Heart right ventricle (tissue), 16 donors: ENCODE results near the gene PIAS4. TPM values are rescaled to one million over a fixed set of nuclear protein-coding genes. Genes with fewer than 3 reads are reported as not detected.
A peak's percentile ranks its signal among the peaks of the same experiment; 100 is the strongest.

Source experiments
- ATAC-seq, 8 donors: fragments of 200-7000 bp; cut with Tn5 transposase; one replicate each; pipeline ENCODE4 v1.9.1; 2020; ENCODE audit warnings: mild to moderate bottlenecking in 8 of 8, moderate library complexity in 8 of 8, moderate number of reproducible peaks in 1 of 8
- DNase-seq, 2 donors: peaks; one replicate each; pipeline ENCODE4 v3.0.0-alpha.2; 2020
- H3K27ac ChIP-seq, 10 donors: fragments of 200-600 bp; sonication (generic) in 2 of 10; one replicate each; pipeline versions ENCODE4 v1.5.0 to v1.8.0; 2020 to 2022; ENCODE audit warnings: mild to moderate bottlenecking in 3 of 10
- H3K27me3 ChIP-seq, 7 donors: fragments of 200-600 bp; one replicate each; pipeline ENCODE4 v1.8.0; 2021 to 2022; ENCODE audit warnings: mild to moderate bottlenecking in 2 of 7
- H3K36me3 ChIP-seq, 9 donors: fragments of 200-600 bp; sonication (generic) in 1 of 9; one replicate each; pipeline versions ENCODE4 v1.5.0 to v1.8.0; 2020 to 2022; ENCODE audit warnings: mild to moderate bottlenecking in 2 of 9
- H3K4me1 ChIP-seq, 9 donors: fragments of 200-600 bp; sonication (generic) in 1 of 9; one replicate each; pipeline versions ENCODE4 v1.5.0 to v1.8.0; 2020 to 2022; ENCODE audit warnings: mild to moderate bottlenecking in 4 of 9
- H3K4me3 ChIP-seq, 10 donors: fragments of 200-600 bp; sonication (generic) in 2 of 10; one replicate each; pipeline versions ENCODE4 v1.5.0 to v1.8.0; 2020 to 2022; ENCODE audit warnings: mild to moderate bottlenecking in 7 of 10, moderate library complexity in 2 of 10
- H3K9me3 ChIP-seq, 11 donors: fragments of 200-600 bp in 10 of 11; sonication (generic) in 2 of 11; one replicate each; pipeline versions ENCODE4 v1.5.0 to v1.8.0; 2013 to 2022; ENCODE audit warnings: mild to moderate bottlenecking in 2 of 11, control low read depth in 1 of 11, moderate library complexity in 1 of 11
- CTCF ChIP-seq, 9 donors: fragments of 200-600 bp; sonication (generic) in 2 of 9; IDR thresholded peaks; one replicate each; pipeline versions ENCODE4 v1.5.0 to v1.8.0; 2021 to 2022; ENCODE audit warnings: antibody characterized with exemption in 9 of 9, mild to moderate bottlenecking in 5 of 9, moderate library complexity in 1 of 9
- WGBS, 2 donors: extraction: QIAGEN DNeasy Blood & Tissue Kit; methylation state at CpG; one replicate each; pipeline ENCODE4 v1.1.7; 2013; ENCODE audit warnings: inconsistent platforms in 1 of 2; 5-methylcytosine and 5-hydroxymethylcytosine counted together
- intact Hi-C, 10 donors: fragments of 100-400 bp; cut with DNase I; formaldehyde crosslinking; loops; one replicate each; pipeline versions ENCODE4 v1.11.1 to v1.14.2; 2022
- polyA plus RNA-seq, 2 donors: library from polyadenylated mRNA; stranded (reverse); fragments of 200-250 nt; gene quantifications; one replicate each; pipeline ENCODE4 v1.2.3, GENCODE V29; 2013
- total RNA-seq, 10 donors: library from RNA; stranded (reverse); fragmentation: NEBNext Ultra II Directional in 3 of 10; extraction: Animal tissue kit (Norgen Biotek cat#: 25700) in 3 of 10; gene quantifications; one replicate each; pipeline versions ENCODE4 v1.2.1 to v1.2.4, GENCODE V29; 2021 to 2023
- donor health status: Arrhythmogenic right ventricular cardiomyopathy.
- donor health status: ischemic (EF 13 %, LVEDD 7.1; RV severe dilation, severe dysfunction).
- donor health status: healthy with polysubstance abuse.
- donor health status: DM: no; HTN: yes; CAD: no.
- donor health status: DM: no; HTN: no; CAD: no.
- donor health status: ischemic (EF 25% LVEDD 6.9; RV normal size, moderate dysfunction).
- donor health status: ischemic (EF 25% LVEDD 5.7; RV mildly dilated, moderate dysfunction).
- donor health status: healthy.
- donor health status: DM: yes; HTN: yes; CAD: no.
- donor health status: Ischemic cardiomyopathy.
- donor health status: ischemic (EF 35%, LVEDD 5.7; RV mildly dilated, moderate dysfunction).
- donor health status: nonischemic (EF 11% LVEDD 7.7; RV severe dilation, severe dysfunction).
- donor health status: DM: yes; HTN: yes; CAD: no.
- donor health status: PGD.
- donor health status: ischemic (EF 29% LVEDD 5.4; RV normal size, mild dysfunction).
- donor health status: nonischemic (EF 23%, LVEDD 6.1; RV moderate dilation, normal function).

PIAS4 gene
- total and polyA plus RNA-seq, 12 donors = 8.5 to 22.8 (median 13.4) TPM

DNA sequence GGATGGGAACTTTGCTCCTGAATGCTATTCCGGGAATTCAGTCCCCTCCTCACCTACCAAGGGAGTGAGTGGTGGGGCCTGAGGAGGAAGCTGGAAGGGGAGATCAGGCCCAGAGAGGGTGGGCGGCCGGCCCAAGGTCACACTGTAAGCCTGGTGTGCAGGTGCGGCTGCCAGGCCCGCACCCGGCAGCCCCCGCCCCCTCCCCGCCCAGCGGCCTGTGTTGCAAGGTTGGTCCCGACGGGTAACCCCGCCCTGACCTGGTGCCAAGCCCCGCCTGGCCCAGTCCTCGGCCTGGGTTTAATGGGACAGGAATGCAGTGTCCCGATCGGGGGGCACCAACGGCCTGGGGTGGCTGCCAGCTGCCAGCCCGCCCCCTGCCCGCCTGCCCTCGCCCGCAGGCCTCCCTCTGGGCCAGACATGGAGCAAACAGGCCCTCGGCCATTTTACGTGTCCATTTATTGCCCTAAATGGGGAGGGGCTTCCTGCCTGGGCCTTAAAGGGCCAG is 53.7 kb downstream of the PIAS4 start:
- DNase-seq (peak; percentile 72 to 83), ATAC-seq (peak in 4 of 8 donors; percentile 22 to 31 (median 24))
- no peaks in the 10 kb centered on the region for H3K9me3 ChIP-seq
- peak overlapping the region in 9 of 10 donors; percentile 23 to 91 (median 46) for H3K4me3 ChIP-seq
- no peaks in the 10 kb centered on the region for H3K27me3 ChIP-seq
- peaks cover 56 to 76% (median 73%) of the 10 kb centered on the region in 9 donors for H3K4me1 ChIP-seq
- WGBS, 2 donors = 14 to 16% methylated on average over 22 to 23 of the region's 23 CpGs
- no peak for TF ChIP-seq CTCF (IDR thresholded peaks at IDR 0.05)
- H3K27ac ChIP-seq = peak overlapping the region; percentile 92 to 99 (median 98)
- H3K36me3 ChIP-seq = peaks cover 0 to 27% (median 3%) of the 10 kb centered on the region in 9 donors
- intact Hi-C loops = loop anchor here in 3 of 10 donors (5.0 to 10.0 kb wide), 3 partner anchors 44 to 74 kb away; partner anchors contain the start of genes EEF2 (in 1 of the 3) and PIAS4 (in 1 of the 3)

DNA sequence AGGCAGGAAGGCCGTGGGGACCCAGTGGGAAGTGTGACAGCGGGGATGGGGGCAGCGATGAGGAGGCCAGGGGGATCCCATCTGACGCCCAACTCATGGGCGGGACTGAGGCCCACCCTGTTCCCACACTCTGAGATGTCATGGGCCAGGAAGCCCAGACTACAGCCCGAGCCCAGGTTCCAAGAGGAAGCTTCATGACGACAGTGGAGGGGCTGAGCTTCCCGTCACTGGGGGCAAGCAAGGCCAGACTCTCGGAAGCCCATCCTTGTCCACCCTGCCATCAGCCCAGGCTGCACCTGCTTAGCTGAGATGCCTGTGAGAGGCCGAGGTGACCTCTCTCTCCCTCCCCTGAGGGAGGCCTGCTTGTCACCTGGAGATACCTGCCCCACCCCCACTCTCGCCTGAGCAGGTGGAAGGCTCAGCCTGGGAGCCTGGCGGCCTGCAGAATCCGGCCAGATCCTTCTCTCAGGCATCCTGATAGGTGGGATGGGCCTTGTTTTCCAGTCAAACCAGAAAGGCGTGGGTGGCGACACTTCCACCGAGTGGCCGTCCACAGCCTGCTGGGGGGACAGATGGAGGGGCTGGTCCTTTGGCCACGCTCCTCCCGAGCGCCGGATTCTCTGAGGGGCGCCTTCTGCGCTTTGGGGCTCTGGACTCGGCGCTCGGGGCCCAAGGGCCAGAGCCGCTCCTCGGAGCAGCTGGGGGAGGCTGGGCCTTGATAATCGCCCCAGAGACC is 54.3 kb downstream of the PIAS4 start:
- DNase-seq (no peak), ATAC-seq (peak in 5 of 8 donors; percentile 0 to 28 (median 2))
- 43 to 54% methylated on average over 29 of the region's 29 CpGs for WGBS, 2 donors
- H3K4me1 ChIP-seq = peaks cover 56 to 76% (median 73%) of the 10 kb centered on the region in 9 donors
- no peaks in the 10 kb centered on the region for H3K9me3 ChIP-seq
- intact Hi-C loops = loop anchor here in 3 of 10 donors (5.0 to 10.0 kb wide), 3 partner anchors 45 to 75 kb away; partner anchors contain the start of genes EEF2 (in 1 of the 3) and PIAS4 (in 1 of the 3)
- peaks cover 0 to 21% (median 0%) of the 10 kb centered on the region in 9 donors for H3K36me3 ChIP-seq
- peak overlapping the region in 9 of 10 donors; percentile 23 to 91 (median 46) for H3K4me3 ChIP-seq
- peak overlapping the region; percentile 92 to 99 (median 98) for H3K27ac ChIP-seq
- no peaks in the 10 kb centered on the region for H3K27me3 ChIP-seq
- TF ChIP-seq CTCF (IDR thresholded peaks at IDR 0.05) = no peak

GRCh38 chr19:4062419-4063368 is 55.2 kb downstream of the PIAS4 start:
- 59 to 65% methylated on average over 30 of the region's 30 CpGs for WGBS, 2 donors
- H3K4me1 ChIP-seq = peaks cover 56 to 75% (median 71%) of the 10 kb centered on the region in 9 donors
- no peak for DNase-seq
- no peaks in the 10 kb centered on the region for H3K27me3 ChIP-seq
- intact Hi-C loops = loop anchor here in 3 of 10 donors (5.0 to 10.0 kb wide), 3 partner anchors 45 to 75 kb away; partner anchors contain the start of genes EEF2 (in 1 of the 3) and PIAS4 (in 1 of the 3)
- no peaks in the 10 kb centered on the region for H3K9me3 ChIP-seq
- peak overlapping the region in 9 of 10 donors; percentile 70 to 97 (median 87) for H3K4me3 ChIP-seq
- TF ChIP-seq CTCF (IDR thresholded peaks at IDR 0.05) = no peak
- no peak for ATAC-seq
- peaks cover 0 to 19% (median 0%) of the 10 kb centered on the region in 9 donors for H3K36me3 ChIP-seq
- peak overlapping the region; percentile 93 to 99 (median 98) for H3K27ac ChIP-seq
